Heart left ventricle (tissue), 13 donors: ENCODE measurements around the gene CAMKMT.

ENCODE experiments used
- POLR2A ChIP-seq, 2 donors: fragments of 450-650 bp; IDR thresholded peaks; one replicate each; pipeline ENCODE4 v1.6.1; 2017; ENCODE audit warnings: antibody characterized with exemption in 2 of 2, mild to moderate bottlenecking in 2 of 2, moderate library complexity in 2 of 2
- TF ChIP-seq, protein P1 (sequence below), 12 donors: fragments of 200-600 bp; sonication (generic) in 4 of 12; IDR thresholded peaks; one replicate each; pipeline versions ENCODE4 v1.5.0 to v1.8.0; 2018 to 2022; ENCODE audit warnings: antibody characterized with exemption in 12 of 12, mild to moderate bottlenecking in 5 of 12
- donor health status: ischemic (EF 13 %, LVEDD 7.1; RV severe dilation, severe dysfunction).
- donor health status: DM: no; HTN: yes; CAD: no.
- donor health status: DM: no; HTN: no; CAD: no.
- donor health status: ischemic (EF 25% LVEDD 6.9; RV normal size, moderate dysfunction).
- donor health status: ischemic (EF 25% LVEDD 5.7; RV mildly dilated, moderate dysfunction).
- donor health status: ischemic (EF 35%, LVEDD 5.7; RV mildly dilated, moderate dysfunction).
- donor health status: nonischemic (EF 11% LVEDD 7.7; RV severe dilation, severe dysfunction).
- donor health status: DM: yes; HTN: yes; CAD: no.
- donor health status: PGD.
- donor health status: ischemic (EF 29% LVEDD 5.4; RV normal size, mild dysfunction).
- donor health status: nonischemic (EF 23%, LVEDD 6.1; RV moderate dilation, normal function).

DNA sequence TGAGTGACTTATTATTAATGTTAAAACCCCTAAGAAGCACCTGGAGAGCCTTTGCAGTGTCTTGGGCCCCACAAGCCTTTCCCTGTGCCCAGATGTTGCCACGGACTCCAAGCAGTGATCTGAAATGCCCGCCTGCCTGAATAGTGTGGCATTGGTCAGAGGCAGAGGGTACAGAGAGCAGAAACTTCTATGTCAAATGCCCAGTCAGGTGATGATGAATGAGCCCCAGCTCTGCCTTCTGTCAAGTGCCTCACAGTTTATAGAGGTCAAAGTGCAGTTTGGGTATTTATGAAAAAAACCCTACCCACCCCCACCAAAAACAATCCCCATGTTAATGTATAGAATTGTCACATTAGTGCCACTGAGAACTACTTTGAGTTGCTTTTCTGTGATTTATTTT lies 409.8 kb downstream of the CAMKMT start:
- TF ChIP-seq, protein P1, sequence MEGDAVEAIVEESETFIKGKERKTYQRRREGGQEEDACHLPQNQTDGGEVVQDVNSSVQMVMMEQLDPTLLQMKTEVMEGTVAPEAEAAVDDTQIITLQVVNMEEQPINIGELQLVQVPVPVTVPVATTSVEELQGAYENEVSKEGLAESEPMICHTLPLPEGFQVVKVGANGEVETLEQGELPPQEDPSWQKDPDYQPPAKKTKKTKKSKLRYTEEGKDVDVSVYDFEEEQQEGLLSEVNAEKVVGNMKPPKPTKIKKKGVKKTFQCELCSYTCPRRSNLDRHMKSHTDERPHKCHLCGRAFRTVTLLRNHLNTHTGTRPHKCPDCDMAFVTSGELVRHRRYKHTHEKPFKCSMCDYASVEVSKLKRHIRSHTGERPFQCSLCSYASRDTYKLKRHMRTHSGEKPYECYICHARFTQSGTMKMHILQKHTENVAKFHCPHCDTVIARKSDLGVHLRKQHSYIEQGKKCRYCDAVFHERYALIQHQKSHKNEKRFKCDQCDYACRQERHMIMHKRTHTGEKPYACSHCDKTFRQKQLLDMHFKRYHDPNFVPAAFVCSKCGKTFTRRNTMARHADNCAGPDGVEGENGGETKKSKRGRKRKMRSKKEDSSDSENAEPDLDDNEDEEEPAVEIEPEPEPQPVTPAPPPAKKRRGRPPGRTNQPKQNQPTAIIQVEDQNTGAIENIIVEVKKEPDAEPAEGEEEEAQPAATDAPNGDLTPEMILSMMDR (IDR thresholded peaks at IDR 0.05): no peak
- TF ChIP-seq POLR2A (IDR thresholded peaks at IDR 0.05): no peak
